ENCODE results near the gene ARVCF.

The ARVCF gene

DNA sequence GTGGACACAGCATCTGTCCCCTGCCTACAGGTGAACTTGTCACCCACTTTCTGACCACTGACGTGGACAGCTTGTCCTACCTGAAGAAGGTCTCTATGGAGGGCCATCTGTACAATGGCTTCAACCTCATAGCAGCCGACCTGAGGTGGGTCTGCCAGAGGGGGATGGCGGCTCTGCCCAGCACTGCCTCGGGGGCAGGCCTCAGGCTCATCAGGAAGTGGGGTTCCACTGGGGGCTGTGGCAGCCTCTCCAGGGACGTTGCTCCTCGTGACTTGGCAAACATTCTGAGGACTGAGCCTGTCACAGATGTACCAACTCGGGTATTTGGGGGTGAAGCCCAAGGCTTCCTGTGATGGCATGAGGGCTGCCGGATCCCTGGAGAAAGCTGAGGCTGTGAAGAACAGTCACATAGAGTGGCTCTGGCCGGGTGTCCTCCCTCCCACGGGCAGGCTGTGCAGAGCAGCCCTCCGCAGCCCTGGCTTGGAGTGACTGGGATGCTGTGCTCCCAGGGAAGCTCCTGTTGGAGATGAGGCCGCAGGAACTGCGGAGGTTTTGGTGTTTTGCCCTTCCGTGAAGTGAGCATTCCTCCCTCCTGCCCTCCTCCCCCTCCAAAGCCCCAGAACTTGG is 36.9 kb upstream of the ARVCF start:
- no peak for DNase-seq (ENCODE audit: low read depth)

DNA sequence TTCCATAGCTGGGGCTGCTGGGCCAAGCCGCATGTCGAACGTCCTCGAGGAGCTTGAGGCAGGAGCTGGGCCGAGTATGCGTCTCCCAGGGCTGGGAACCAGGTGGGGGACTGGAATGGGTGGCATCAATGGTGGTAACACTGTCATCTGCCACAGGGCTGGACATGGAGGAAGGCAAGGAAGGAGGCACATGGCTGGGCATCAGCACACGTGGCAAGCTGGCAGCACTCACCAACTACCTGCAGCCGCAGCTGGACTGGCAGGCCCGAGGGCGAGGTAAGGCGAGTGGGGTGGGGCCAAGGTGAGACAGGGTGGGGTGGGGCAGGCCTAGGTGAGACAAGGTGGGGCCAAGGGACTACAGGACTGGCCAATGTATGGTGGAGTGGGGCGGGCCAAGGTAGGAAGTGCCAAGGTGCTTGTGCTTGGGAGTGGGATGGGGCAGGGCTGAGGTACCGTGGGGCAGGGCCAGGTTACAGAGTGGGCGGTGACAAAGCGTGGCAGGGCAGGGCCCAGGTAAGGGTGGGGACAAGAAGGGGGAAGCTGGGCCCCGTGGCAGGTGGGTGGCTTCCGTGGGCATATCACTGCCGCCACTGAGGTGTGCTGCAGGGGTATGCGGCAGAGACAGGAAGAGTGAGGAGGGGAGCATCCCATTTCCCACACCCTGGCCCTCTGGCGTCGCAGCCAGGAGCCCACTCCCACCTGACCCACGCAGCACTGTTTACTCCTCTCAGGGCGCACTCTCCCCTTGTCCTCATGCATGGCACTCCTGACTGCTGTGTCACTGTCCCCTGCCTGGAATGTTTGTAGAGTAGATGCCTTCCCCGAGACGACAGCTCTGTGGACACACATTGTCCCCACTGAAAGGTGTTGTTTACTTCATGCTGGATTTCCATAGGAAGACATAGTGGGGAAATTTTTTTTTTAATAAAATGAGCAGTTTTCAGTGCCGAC is 36.0 kb upstream of the ARVCF start:
- DNase-seq (ENCODE audit: low read depth), result no peak

DNA sequence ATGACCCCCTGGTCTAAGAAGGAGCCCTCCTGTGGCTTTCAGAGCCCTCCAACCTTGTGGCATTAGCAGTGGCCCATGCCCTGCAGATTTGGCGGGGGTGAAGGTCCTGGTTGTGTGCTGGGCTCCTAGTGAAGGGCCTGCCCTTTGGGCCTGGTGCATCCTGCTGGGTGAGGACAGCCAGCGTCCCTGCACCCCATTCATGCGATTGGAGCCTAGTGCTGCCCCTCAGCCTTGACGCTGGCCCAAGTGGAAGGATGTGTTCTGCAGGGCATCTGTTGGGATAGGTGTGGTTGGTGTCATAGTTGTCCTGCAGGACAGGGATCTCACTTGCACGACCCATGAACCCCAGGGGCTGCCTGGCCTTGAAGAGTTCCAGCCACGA is 35.3 kb upstream of the ARVCF start:
- DNase-seq (ENCODE audit: low read depth), result no peak

DNA sequence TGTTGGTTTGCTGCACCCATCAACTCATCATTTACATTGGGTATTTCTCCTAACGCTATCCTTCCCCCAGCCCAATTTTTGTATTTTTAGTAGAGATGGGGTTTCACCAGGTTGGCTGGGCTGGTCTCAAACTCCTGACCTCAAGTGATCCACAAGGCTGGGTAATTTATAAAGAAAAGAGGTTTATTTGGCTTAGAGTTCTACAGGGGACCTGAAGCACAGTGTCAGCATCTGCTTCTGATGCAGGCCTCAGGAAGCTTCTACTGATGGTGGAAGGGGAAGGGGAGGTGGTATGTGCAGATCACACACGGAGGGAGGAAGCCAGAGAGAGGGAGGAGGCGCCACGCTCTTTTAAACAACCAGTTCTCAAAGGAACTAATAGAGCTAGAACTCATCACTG is 30.1 kb upstream of the ARVCF start:
- DNase-seq (ENCODE audit: low read depth), result no peak

DNA sequence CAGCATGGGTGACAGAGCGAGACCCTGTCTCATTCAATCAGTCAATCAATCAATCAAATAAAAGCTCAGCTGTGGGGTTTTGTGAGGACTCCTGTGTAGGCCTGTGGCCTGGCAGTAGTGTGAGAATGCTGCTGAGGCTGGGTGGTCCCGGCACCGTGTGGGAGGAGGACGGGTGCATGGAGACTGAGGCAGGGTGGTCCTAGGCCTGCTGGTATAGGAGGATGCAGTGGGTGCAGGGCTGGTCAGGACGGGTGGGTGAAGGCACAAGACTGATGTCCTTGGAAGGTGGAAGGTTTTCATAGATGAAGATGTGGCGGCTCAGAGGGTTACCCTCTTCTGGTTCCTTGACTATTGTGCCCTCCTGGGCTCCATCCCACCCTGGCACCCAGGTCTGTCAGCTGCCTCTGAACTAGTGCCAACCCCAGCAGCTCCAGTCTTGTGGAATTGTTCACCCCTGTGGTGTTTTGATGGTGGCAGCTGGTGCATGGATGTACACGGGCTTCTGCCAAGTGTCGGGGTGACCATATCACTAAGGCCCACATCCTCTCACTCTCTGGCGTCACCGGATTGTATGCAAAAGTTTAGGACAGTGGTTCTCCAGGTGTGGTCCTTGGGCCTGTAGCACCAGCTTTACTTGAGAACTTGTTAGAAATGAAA is 28.0 kb upstream of the ARVCF start:
- DNase-seq (ENCODE audit: low read depth), result no peak

DNA sequence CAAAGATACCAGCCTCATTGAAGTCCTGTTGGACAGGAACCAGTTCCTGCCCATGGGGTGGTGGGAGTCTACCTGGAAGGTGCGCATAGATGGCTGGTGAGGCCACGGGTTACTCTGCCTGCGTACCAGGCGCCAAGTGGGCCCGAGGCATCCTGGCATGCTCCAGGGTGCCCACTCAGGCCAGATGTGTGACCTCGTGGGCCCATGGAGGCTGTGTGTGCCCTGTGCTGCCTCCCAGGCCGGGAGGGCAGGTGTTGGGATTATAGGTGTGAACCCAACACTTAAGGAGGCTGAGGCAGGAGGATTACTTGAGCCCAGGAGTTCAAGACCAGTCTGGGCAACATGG is 27.3 kb upstream of the ARVCF start:
- no peak for DNase-seq (ENCODE audit: low read depth)

DNA sequence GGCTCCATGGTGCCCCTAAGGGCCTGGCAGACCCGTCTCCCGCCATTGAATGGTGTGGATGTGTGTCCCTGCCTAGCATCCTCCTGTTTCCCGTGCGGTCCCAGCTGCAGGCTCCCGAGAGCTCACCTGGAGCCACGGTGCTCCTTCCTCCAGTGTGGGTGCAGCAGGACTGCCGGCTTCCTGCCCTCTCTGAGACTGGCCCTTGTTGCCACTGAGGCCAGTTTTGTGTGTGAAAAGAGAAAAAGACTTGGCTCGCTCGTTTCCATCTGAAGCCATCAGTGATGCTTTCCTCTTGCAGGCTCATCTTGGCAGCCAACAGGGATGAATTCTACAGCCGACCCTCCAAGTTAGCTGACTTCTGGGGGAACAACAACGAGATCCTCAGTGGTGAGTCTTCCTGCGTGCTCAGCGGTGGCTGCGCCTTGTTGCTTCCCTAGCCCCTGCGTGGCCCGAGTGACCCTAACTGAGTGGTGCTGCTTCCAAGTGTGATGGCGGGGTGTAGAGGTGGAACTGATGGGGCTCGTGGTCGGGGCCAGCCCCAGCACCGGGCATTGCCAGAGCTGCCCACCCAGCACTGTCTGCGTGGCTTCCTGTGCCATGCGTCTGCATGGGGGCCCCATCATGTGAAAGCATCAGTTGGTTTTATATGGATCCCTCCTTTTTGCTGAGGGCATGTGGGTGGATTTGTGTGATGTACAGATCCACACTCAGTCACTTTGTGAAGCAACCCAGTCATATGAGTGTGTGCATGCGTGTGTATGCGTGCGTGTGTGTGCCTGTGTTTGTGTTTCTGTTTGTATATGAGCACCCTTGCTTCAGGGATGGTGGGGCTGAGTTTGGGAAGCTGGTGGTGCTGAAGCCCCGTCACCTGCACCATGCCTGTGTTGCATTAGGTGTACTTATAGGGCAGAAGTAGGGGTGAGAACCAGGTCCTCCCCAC is 26.7 kb upstream of the ARVCF start:
- no peak for DNase-seq (ENCODE audit: low read depth)

DNA sequence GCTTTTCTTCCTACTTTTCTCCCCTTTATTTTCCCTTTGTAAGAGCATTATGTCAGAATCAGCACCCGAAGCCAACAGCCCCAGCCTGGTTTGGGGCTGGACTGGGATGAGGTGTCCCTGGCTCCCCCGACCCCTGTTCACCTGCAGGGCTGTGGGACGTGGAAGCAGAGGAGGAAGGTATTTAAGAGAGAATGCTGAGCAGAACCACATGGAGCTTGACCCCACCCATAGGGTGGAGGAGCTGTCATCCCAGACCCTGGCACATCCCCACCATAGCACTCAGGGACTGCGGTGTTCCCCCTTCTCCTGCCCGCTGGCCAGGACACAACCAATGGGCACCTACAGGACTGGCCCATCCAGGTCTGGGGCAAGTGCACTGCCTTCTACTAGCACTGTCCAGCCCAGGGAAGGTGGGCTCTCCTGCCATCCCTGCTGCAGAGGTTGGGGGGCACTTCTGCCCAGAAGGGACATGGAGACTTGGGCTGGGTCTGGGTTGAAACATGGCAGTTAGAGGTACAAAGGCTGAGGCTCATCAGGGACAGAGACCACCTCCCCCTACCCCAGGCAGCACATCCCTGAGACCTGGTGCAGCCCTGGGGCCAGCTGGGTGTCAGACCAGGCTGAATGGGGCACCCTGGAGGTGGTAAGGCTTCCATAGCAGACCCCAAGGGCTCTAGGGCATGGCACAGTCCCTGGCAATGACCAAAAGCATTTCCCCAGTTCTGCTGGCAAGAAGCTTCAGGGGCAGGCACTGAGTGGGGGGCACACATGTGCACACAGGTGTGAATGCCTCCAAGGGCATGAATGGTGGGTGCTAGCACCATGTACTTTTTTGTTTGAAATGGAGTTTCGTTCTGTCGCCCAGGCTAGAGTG is 23.9 kb upstream of the ARVCF start:
- no peak for DNase-seq (ENCODE audit: low read depth)

DNA sequence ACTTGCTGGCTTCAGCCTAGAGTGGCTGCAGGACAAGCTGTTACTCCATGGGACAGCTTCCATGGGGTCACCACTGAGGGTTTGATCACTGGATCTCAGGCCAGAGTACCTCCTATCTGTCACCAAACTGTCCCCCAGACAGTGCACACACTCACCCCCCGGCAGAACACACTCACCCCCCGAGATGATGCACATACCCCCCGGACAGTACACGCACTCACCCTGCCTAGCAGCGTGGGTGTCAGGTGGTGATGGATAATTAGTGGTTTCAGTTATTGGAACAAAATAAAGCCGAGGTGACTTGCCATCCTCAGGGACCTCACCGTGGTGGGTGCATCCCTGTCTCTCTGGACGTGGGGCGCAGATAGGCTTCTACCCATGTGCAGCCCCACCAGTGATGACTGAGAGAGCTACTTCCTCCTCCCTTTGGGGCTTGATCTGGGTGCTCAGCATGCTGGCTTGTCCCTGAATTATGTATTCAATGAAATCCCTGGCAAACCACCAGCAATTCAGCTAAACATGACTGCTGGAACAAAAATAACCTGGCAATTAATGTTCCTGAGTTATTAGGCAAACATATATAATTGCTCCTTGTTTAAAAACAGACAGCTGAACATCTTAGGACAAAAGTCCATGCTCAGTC is 23.2 kb upstream of the ARVCF start:
- DNase-seq (ENCODE audit: low read depth), result no peak

DNA sequence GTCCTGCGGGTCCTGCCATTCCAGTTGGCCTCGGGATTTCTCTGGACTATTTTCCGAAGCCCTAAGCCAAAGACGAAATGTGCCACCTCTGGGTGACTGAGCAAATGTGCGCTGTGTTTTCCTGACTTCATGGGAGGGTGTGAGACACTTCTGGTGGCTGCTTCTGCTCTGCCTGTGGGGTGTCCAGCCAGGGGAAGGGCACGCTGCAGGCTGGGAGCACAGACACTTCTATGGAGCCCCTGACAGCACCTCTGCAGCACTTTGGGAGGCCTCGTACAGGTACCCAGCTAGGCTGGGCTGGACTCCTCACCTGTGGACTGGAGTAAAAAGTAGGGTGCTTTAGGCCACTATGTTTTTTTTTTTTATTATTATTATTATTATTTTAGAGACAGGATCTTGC is 22.0 kb upstream of the ARVCF start:
- DNase-seq (ENCODE audit: low read depth), result no peak

DNA sequence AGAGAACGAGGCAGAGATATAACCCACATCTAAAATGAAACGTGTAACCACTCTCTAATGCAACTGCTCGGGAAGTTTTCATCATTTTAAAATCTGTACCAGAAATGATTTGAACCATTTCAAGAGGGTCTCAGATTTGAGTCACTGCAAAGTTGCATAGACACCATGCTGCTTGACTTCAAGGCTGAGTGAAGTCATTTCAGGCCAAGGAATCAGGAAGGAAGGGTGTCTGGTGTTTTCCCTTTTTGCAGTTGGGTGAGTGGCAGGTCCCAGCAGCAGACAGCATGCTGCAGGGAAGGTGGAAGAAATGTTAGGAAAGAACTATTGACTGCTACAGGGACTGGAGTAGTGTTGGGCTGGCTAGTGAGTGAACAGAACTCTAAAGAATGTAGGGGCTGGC is 20.8 kb upstream of the ARVCF start:
- DNase-seq (ENCODE audit: low read depth), result no peak

DNA sequence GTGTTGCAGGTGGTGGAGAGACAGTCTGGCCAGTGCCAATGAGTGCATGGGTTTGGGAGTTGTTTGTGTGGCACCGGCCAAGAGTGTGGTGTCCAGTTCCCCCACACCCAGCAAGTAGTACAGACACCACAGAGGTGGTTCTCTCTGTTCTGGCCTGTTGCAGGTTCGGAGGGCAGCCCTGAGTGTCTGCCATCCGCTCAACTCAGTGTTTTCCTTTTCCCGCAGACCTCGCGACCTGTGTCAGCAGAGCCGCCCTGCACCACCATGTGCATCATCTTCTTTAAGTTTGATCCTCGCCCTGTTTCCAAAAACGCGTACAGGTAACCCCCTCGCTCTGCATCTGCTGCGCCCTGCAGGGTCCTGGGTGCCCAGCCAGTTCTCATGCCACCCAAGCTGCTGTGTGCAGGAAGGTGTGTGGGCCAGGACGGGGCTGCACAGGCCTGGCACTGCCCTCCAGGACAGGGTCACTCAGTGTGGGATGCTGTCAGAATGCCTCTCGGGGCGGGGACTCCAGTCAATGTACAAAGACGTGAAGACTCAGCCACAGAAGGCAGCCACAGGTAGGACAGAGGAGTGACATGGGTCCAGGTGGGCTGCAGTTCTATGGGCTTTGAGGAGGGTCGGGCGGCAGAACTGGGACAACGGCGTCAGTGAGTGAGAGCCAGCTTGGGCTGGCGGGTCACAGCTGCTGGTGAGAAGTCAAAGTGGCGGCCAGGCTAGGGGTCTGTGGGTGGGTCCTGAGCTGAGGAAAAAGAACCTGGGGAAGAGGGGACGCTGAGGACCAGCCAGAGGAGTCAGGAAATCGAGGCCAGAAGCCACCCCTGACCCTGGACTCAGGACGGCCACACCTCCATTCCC is 20.1 kb upstream of the ARVCF start:
- DNase-seq (ENCODE audit: low read depth), result no peak

DNA sequence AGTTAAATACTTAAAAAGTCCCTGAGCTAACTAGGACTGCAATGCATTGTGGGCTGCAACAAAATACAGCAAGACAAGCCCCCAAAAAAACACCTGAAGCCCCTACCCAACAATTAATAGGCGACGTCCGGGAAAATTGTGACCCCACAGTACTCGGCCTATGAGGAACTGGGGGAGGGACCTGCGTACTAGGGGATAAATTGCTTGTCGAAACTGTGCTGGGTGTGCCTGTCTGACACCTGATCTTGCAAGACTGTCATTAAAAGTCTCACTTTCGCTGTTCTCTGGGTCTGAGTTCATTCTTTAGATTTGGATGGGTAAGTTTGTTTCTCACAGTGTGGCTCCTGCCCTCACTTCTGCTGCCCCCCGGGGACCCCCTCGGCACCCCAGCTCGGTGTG is 19.5 kb upstream of the ARVCF start:
- no peak for DNase-seq (ENCODE audit: low read depth)

DNA sequence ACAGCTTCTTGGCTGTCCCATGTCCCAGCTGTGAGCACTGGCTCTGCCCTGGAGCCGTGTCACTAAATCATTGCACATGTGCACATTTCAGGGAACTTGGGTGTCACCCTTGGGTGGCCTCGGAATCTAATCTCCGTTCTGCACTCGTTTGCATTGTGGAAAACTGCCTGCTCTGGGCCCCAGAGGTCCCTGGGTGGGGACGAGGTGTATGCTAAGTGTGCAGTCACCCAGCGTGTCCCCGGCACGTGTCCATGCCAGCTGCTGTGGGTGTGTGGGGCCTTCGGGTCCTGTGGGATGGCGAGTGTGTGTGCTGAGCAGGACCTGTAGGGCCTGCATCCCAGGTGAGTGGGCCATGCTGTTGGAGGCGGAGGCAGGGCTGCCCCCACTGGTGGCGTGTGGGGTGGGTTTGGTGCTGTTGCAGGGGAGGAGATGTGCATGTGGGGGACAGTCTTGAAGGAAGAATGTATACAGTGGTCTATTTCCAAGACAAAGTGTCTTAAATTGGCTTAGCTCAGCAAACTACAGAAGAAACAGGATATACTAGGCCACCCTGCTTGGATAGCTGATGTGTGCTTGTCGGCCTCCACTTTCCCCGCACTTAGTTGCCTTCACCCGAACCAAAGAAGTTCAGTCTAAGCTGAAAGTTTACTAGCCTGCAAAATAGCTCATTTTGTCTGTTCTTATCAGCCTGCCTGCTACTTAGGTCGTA is 18.9 kb upstream of the ARVCF start:
- no peak for DNase-seq (ENCODE audit: low read depth)

DNA sequence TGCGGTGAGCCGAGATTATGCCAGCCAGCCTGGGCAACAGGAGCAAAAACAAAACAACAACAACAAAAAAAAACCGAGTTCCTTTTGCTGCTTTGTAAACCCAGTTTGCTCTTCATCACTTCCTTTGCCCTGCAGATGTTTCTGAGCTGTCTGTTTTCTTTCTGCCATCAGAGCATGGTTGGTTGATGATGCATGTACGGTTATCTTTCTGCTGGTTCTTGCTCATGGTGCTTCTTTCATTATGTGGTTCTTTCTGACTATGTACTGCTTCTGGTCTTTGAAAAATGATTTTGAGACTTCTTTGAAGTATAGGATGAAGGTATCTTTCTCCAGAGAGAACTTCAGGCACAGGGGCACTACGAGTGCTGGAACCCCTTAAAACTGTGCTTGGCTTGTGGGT is 17.5 kb upstream of the ARVCF start:
- DNase-seq (ENCODE audit: low read depth), result no peak

DNA sequence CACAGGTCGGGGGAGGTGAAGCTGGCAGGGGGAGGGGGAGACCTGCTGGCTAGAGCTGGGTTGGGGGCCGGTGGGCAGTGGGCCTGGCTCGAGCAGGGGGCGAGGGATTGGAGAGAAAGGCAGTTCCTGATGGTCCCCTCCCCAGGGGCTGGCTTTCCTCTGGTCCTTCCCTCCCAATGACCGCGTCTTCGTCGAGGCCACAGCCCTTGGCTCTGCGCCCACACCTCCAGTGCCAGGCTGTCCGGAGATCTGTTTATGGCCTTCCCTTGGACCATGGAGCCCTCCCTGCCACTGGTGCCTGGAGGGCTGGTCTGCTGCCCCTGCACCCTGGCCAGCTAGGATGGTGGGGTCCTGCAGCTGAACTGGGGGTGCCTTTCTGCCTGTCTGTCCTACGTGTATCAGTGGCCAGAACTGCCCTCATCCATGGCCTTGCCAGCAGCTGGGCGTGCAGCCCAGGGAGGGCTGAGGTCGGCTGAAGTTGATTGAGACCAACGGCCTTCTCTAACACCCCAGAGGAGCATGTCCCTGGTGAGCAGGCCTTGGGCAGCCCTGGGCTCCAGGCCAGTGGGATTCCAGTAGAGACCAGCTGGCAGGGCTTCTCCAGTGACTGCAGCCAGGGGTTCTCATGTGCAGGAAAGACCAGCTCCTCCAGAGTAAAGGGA is 16.6 kb upstream of the ARVCF start:
- DNase-seq (ENCODE audit: low read depth), result no peak

DNA sequence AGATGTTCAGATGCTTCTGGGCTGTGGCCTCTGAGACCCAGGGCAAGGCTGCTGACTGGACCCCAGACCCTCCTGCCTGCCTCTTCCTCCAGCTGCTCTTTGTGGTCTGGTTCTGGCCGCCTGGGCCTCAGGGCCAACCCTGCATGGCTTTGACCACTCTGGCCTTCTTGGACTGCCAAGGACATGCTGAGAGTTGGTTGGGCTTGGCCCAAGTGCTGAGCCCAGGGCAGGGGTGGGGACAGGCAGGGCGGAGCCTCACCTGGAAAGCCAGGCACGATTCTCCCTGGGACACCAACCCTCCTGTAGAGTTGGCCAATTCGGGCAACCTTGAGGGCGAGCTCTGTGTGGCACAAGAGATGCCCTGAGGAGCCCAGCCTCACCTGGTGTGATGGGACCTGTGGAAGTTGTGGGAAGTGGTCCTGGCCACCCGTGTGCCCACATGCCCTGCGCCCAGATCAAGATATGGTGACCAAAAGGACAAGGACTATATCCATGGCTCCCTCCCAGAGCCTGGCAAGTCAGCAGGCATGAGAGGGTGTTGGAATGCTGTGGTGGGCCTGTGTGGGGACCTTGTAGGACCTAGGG is 15.9 kb upstream of the ARVCF start:
- no peak for DNase-seq (ENCODE audit: low read depth)

Measured in activated gamma-delta T cell treated with anti-CD3 and anti-CD28 coated beads, Interleukin-2, amount 50 U/mL, for 16 hours (primary cell).